Measurements from ENCODE around the gene SORCS1.

Gene SORCS1

GRCh38 chr10:106728232-106728631 lies 436.3 kb downstream of the SORCS1 start:
- TF ChIP-seq, protein P1, sequence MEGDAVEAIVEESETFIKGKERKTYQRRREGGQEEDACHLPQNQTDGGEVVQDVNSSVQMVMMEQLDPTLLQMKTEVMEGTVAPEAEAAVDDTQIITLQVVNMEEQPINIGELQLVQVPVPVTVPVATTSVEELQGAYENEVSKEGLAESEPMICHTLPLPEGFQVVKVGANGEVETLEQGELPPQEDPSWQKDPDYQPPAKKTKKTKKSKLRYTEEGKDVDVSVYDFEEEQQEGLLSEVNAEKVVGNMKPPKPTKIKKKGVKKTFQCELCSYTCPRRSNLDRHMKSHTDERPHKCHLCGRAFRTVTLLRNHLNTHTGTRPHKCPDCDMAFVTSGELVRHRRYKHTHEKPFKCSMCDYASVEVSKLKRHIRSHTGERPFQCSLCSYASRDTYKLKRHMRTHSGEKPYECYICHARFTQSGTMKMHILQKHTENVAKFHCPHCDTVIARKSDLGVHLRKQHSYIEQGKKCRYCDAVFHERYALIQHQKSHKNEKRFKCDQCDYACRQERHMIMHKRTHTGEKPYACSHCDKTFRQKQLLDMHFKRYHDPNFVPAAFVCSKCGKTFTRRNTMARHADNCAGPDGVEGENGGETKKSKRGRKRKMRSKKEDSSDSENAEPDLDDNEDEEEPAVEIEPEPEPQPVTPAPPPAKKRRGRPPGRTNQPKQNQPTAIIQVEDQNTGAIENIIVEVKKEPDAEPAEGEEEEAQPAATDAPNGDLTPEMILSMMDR (IDR thresholded peaks at IDR 0.05; ENCODE audit: control extremely low read depth, extremely low read depth, low read depth, missing control alignments), result no peak
- ChIA-PET CTCF (interaction anchor here (1.5 to 3.0 kb wide), 2 partner anchors 23 to 76 kb away, joined by 3 to 11 read pairs; no protein-coding TSS in a partner anchor), POLR2A (no interaction called here)
- no peak for DNase-seq (ENCODE audit: extremely low spot score)

DNA sequence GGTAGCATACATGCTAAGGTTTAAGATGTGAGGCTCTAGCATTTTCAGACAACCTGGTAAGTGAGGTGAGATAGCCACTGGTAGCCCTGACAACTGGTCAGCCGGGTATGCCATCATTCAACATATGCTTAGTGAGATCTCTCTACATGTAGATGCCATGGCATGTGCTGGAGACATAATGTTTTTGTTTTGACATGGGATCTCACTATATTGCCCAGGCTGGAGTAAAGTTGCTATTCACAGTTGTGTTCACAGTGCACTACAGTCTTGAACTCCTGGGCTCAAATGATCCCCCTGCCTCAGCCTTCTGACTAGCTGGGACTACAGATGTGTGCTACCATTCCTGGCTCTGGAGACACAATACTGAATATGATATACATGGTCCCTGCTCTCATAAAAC lies 437.3 kb downstream of the SORCS1 start:
- CTCF ChIA-PET, result interaction anchor here (1.4 to 3.0 kb wide), 3 partner anchors 16 to 77 kb away, joined by 3 to 11 read pairs (median 3); no protein-coding TSS in a partner anchor
- POLR2A ChIA-PET, result no interaction called here
- no peak for DNase-seq (ENCODE audit: extremely low spot score)
- TF ChIP-seq, protein P1 (IDR thresholded peaks at IDR 0.05; ENCODE audit: control extremely low read depth, extremely low read depth, low read depth, missing control alignments), result no peak

GRCh38 chr10:106722524-106722923 lies 442.0 kb downstream of the SORCS1 start:
- ChIA-PET CTCF (interaction anchor here (1.1 kb wide), 1 partner anchor 17 kb away, joined by 3 read pairs; no protein-coding TSS in a partner anchor), POLR2A (no interaction called here)
- TF ChIP-seq, protein P1 (IDR thresholded peaks at IDR 0.05; ENCODE audit: control extremely low read depth, extremely low read depth, low read depth, missing control alignments), result no peak
- DNase-seq (ENCODE audit: extremely low spot score), result no peak

DNA sequence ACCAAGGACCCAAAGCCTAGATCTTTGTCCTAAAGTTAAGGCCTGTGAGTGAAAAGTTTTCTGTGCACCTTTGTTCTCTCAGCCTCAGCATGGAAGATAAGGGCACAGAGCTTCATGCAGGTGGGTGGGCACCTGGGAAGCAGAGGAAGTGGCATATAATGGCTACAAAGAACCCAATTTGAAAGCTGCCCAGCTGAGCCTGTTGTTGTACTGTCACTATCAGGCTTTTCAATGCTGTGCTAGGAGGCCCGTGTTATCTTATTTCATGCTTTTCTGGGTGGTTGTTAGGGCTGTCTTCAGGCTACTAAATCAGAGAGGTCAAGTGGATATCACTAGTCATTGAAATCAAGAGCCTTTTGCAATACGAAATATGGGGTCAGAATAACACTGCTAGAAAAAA lies 443.8 kb downstream of the SORCS1 start:
- CTCF ChIA-PET, result interaction anchor here (2.1 to 11.8 kb wide), 2 partner anchors 9 to 18 kb away, joined by 10 to 127 read pairs; no protein-coding TSS in a partner anchor
- TF ChIP-seq, protein P1 (IDR thresholded peaks at IDR 0.05; ENCODE audit: control extremely low read depth, extremely low read depth, low read depth, missing control alignments), result no peak
- POLR2A ChIA-PET, result no interaction called here

GRCh38 chr10:106716381-106716780 lies 448.1 kb downstream of the SORCS1 start:
- no peak for DNase-seq (ENCODE audit: extremely low spot score)
- CTCF ChIA-PET, result interaction anchor here (11.8 kb wide), 1 partner anchor 14 kb away, joined by 127 read pairs; no protein-coding TSS in a partner anchor
- POLR2A ChIA-PET, result no interaction called here
- TF ChIP-seq, protein P1 (IDR thresholded peaks at IDR 0.05; ENCODE audit: control extremely low read depth, extremely low read depth, low read depth, missing control alignments), result no peak

More for the DNA sequence above, 443.8 kb downstream of the SORCS1 start:
- no peak for DNase-seq (ENCODE audit: extremely low spot score)

DNA sequence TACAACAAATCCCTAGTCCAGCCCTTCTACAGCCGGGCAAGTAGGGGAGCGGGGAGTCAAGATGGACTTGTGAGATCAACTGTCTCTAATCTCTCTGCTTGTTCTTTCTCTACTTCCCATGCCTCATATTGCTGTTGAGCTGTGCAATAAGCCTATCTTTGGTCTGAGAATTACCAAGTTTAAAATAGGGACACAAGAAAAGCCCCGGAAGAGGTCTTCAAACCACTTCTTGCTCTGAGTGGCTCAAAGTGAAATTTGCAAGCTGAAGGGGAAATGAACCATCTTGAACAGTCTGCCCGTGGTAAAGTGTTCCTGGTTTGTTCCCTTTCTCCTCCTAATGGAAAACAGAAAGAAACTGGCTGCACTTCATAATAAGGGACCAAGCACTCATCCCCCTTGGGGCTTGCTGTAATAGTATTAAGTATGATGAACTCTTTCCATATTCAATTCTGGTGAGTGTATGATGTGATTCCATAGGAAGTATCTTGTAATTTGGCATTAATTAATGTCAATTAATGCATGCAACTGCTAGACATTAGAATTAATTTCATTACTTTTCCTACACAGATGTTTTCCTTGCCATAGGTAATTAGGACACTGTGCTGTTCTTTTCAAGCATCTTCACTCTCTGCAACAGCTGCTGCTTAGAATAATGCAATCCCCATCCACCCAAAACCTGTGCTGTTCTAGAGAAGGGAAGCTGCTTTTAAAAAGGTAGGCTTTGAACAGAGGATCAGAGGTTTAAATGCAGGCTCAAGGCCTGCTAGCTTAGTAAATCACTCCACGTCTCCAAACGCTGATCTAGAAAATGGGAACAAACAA lies 449.6 kb downstream of the SORCS1 start:
- no peak for DNase-seq (ENCODE audit: extremely low spot score)
- POLR2A ChIA-PET, result no interaction called here
- CTCF ChIA-PET, result interaction anchor here (11.8 kb wide), 1 partner anchor 12 kb away, joined by 127 read pairs; no protein-coding TSS in a partner anchor
- TF ChIP-seq, protein P1 (IDR thresholded peaks at IDR 0.05; ENCODE audit: control extremely low read depth, extremely low read depth, low read depth, missing control alignments), result no peak
